ENCODE data around the gene TEX13D.
"Not testable (repeated sequence)": the region's sequence is repeated elsewhere in the genome, so short reads cannot be mapped to it uniquely, and the experiment has no call there.

The TEX13D gene

DNA sequence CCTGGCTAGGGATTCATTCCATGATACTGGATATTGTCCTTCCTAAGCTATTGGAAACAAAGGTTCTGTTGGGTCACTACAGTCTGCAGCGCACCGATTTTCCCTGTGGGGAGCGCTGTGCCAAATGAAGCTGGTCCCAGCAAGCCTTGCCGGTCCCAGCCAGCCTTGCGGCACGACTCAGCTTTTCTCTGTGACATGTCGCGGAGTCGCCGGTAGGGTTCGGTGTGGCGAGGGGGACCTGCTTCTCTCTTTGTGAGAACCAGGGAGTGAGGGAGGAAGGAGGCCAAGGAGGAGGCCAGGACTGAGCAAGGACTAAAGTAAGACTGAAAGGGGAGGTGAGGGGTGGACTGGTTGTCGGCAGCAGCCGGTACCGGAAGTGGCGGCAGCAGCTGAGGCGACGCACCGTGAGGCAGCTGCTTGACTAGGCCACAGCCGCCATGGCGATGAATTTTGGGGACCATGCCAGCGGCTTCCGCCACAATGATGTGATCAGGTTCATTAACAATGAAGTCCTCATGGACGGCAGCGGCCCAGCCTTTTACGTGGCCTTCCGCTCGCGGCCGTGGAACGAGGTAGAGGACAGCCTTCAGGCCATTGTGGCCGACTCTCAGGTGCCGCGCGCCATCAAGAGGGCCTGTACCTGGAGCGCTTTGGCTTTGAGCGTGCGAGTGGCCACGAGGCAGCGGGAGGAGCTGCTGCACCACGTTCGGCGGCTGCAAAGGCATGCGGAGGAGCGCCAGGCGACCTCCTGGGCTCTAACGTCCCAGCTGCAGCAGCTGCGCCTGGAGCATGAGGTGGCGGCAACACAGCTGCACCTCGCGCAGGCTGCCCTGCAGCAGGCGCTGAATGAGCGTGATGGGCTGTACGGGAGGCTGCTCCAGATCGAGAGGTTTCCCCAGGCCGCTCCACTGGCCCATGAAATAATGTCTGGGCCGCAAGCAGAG lies at the start of gene TEX13D:
TSS of gene TEX13D (plus strand) at position 180 of the 944 bp plus-strand sequence. CDS start at position 438, 258 bp downstream.
- DNase-seq = no peak

DNA sequence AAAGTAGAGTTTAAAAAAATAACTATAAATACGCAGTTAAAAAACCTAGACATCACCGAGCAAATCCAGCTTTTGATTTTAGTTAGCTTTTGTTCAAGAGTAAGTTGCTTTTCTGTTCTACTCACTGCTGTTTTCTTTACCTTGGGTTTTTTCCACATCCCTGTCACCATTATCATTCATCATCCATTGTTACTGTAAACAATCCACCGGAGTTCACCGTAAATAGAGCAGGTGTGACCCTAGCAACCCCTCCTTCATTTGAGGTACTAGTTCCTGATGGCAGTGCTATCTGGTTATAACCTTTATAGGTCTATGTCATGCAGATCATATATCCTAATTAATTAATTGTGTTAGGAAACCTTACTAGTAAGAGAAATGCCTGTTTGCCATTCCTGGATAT lies 43.0 kb upstream of the TEX13D start:
- no peak for DNase-seq

DNA sequence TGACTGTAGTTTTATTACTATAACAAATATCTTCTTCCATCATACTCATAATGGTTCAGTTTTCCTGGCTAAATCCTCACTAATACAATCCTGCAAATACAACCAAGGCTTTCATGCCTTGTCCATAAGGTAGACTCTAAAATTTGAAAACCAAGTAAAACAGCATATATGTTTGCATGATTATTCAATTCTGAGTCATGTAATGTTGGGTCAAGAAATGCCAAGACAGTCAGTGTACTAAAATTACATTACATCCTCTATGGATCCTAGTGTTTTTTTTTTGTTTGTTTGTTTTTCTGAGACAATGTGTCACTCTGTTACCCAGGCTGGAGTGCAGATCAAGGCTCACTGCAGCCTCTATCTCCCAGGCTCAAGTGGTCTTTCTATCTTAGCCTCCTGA lies 38.6 kb upstream of the TEX13D start:
- DNase-seq = no peak

DNA sequence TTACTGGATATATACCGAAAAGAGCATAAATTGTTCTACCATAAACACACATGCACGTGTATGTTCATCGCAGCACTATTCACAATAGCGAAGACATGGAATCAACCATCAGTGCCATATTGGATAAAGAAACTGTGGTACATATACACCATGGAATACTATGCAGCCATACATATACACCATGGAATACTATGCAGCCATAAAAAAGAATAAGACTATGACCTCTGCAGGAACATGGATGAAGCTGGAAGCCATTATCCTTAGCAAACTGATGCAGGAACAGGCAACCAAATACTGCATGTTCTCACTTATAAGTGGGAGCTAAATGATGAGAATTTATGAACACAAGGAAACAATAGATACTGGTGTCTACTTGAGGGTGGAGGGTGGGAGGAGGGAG lies 33.1 kb upstream of the TEX13D start:
- DNase-seq = not testable (repeated sequence)

DNA sequence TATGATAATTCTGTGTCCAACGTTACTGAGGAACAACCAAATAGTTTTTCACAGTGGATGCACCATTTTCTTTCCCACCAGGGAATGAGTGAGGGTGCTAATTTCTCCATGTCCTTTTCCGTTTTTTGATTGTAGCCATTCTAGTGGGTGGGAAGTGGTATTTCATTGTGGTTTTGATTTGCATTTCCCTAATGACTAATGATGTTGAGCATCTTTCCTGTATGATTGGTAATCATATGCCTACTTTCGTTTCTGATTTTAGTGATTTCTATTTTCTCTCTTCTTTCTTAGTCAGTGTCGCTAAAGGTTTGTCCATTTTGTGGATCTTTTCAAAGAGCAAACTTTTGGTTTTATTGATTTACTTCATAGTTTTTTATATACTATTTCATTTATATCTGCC lies 32.1 kb upstream of the TEX13D start:
- DNase-seq = no peak

DNA sequence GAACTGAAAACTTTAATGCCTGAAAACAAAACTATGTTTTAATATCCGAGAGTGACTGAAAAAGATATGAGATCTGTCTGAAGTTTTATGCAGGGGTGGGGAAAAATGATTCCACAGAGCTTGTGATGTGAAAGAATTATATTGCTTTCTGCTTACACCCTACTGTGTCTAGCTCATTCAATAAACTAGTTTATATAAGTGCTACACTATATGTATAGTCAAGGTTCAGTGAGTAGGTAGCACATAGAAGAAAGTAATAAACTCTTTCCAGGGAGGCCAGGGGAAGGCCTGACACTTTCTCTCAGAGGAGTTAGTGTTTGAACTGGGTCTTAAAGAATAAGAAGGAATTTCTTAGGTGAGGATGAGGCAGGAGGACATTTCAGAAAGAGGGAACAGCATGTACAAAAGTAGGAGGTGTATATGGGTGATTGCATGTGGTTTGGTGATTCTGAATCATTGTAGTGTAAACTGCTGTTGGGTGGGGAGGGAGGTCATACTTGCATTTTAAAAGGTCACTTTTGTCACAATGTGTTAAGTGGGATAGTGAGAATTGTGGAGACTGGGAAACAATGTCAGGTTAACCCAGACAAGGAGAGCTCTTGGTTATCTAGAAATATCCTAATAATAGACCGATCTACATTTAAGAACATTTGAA lies 25.1 kb upstream of the TEX13D start:
- no peak for DNase-seq

DNA sequence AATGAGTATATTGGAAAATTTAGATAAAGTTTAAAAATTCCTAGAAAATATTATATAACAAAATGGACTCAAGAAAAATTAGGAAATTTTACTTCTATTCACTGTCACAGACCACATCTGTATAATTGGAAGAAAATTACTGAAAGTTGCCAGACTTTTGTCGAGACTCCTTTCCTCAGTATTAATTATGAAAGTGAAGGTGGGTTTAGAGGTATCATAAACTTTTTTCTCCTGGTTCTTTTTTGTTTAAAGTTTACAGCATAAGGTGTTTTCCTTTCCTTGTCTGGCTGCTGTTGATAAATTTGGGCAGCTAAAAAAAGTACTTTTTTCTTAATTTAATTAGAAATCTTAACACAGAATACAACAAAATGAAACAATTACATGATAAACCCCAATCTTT lies 6.7 kb upstream of the TEX13D start:
- DNase-seq = no peak

DNA sequence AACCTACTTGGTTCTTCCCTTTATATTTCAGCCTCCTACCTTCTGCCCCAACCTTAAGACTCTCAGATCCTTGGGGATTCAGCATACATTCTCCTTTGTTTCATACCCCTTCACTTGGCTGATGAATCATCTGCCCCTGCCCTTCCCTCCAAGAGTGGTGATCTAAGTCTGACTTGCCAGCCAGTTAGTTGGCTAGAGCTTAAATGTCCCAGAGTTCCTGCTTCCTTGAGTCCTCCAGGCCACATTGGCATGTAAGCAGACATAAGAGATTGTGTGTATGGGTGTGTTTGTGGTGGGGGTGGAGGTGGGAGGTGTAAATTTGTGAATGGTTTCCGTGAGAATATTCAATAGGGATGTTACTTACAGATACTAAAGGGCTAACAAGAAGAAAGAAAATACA lies 3.7 kb upstream of the TEX13D start:
- DNase-seq = no peak

DNA sequence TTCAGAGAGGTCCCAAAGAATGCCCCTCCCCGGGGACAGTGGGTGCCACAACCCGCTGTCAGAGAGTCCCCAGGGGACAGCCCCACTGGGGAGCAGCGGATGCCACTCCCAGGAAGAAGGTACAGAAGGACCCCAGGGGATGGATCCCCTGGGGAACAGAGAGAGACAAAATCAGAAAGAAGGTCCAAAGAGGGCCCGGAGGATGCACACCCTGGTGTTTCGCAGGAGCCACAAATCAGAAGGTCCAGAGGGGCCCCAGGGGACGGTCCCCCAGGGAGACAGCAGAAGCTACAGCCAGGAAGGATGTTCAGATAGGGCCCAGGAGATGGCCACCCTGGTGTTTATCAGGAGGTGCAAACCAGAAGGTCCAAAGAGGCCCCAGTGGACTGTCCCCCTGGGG lies 1.4 kb downstream of the TEX13D start:
- no peak for DNase-seq

DNA sequence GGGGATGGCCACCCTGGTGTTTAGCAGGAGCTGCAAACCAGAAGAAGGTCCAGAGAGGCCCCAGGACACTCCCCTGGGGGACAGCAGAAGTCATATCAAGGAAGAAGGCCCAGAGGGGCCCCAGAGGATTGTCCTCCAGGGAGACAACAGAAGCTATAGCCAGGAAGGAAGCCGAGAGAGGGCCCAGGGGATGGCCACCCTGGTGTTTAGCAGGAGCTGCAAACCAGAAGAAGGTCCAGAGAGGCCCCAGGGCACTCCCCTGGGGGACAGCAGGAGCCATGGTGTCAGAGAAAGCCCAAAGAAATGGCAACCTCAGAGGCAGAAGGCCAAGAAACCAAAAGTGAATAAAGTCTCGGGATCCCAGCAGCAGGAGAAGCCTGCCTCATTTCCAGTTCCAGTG lies 2.1 kb downstream of the TEX13D start:
- not testable (repeated sequence) for DNase-seq

DNA sequence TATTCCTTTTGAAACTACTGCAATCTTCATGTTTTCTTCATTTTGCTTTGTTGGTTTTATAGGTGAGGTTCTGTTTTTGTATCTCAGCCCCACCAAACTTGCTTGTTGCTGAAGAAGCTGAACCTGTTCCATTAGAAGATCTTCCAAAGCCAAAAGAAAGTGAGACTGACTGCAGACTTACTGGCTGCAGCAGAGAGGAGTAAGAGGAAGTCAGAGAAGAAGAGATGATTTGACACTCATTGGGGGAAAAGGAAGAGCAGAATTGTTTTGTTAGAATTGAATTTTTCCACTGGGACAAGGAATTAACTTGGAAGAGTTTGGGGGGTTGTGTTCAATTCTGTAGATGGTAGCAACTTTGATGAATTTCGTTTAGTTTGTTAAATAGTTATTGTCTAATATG lies 3.1 kb downstream of the TEX13D start:
- no peak for DNase-seq

DNA sequence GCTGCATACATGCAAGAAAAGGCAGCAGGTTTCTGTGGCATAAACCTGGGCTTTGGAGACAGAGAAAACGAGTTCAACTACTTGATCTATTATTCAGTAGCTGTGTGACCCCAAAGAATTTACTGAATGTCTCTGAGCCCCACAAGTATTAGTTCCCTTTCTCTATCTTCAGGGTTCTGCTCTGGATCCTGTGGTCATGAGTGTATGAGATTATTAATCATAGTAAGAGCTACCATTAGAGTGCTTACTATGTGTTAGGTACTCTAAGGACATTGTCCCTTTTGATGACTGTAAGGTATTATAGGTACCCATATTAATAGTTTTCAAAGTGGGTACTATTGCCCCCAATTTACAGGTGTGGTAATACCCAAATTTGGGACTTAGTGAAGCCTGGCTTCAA lies 5.5 kb downstream of the TEX13D start:
- DNase-seq = no peak

DNA sequence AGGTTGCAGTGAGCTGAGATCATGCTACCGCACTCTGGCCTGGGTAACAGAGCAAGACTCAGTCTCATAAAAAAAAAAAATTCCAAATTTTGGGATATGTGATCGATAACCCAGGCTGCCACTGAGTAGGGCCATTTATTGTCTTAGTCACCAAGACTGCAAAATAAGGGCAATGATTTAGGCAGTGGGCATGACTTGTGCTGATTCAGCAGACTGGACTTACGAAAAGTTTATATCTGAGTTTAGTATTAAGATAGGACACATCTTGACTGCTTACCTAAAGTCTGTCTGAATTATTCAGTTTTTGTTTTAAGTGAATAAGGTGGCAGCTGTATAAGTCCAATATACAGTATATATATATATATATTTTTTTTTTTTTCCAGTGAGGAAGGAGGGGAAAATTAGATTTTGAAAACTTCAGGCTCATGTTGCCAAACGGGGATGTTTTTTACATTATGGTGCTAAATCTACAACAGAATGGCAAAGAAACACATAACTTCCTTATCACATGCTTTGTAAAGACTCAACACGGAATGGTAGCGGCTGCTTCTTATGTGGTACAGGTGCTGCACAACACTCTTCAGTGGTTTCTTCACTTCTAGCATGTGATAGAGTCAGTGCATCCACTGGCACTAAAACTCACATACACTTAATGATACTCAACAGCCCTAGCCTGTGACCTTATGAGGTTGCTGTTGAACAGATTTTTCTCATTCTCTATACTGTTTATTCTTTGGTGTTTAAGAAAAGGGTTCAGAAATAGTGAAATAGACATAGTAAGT lies 6.5 kb downstream of the TEX13D start:
- DNase-seq = no peak

DNA sequence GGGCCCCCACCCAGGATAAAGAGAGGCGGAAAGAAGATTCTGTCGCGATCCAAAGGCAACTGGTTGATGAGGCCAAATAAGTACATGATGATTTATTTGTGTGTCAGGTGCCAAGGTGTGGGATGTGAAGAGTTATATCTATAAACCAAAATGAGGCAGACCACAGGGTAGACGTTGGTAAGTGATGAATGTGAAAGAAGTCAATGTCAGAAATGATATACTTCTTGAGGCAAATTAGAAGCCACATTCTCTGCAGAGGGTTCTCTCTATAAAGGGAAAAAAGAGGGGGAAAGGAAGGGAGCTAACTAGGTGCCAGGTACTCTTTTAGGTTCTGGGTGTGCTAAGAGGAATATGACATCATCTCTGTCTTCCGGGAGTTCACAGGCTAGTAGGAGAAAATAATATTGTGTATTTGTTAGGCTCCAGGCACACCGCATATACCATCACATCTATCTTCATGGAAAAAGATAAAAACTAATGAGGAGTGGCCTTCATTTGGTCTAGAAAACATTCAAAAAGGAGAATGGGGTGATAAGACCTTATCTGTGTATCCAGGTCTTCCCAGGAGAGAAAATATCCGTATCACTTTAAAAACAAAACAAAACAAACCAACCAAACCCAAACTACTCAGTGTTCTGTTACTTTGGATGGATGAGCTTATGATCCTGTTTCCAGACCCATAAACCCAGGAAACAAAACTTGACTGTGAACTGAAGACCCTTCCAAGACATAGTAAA lies 9.1 kb downstream of the TEX13D start:
- DNase-seq = no peak

DNA sequence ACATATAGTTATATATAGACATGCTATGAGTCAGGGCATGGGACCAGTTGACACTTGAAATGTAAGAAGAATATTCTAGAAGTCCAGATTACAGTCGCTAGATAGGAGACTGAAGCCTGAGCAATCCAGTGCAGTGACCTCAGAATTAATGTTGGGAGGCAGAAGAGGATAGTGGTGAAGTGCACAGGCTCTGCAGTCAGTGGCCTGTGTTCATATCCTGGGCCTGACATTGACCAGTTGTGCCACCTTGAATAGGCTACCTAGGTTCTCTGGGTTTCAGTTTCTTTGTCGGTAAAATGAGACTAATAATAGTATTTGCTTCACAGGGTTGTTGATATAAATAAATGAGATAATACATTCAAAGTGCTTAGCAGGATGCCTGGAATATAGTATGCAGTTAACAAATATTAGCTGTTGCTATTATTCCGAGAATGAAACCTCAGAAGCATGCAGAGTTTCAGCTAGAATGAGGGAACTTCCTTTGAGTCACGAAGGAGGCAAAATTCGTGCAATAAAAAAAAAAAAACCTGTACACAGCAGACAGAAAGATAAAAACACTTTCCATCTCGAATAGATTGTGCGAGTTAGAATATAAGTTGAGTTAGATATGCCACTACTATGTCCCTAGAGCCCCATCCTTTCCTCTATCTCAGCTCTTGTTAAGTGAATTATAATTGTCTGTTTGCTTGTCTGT lies 9.9 kb downstream of the TEX13D start:
- DNase-seq = no peak

DNA sequence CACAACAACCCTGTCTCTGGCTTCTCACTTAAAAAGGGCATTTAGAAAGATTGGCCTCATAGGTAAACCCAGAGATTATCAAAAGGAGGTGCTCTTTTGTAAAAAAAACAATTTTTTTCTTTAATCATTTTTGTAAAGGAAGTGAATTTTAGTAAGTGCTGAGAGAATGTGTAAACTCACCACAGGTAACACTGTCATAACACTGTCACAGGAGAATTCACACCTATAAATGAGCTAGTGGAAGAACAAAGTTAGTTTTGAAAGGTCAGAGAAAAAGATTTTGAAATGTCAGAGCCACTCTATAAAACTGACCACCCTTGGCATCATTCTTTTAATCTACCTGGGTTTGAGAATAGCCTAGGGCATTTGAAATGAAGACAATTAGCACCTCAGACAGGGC lies 10.6 kb downstream of the TEX13D start:
- DNase-seq = no peak

DNA sequence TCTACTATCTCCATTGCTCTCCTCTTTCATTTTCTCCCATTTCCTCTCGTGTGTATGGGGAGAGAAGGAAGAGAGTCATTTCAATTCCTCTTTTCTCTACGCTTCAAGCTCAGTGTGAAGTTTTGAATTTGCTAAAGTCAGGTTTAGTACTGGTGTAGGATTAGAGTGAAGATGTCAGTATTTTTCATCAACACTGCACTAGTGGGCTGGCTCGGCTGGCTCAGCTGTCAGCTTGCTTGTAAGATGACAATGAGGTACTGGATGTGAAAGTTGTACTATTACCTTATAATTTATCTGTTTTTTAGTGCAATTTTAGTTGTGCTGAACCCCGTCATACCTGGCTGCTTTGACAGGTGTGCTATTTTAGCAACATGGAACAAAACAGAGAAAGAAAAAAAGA lies 11.8 kb downstream of the TEX13D start:
- no peak for DNase-seq

DNA sequence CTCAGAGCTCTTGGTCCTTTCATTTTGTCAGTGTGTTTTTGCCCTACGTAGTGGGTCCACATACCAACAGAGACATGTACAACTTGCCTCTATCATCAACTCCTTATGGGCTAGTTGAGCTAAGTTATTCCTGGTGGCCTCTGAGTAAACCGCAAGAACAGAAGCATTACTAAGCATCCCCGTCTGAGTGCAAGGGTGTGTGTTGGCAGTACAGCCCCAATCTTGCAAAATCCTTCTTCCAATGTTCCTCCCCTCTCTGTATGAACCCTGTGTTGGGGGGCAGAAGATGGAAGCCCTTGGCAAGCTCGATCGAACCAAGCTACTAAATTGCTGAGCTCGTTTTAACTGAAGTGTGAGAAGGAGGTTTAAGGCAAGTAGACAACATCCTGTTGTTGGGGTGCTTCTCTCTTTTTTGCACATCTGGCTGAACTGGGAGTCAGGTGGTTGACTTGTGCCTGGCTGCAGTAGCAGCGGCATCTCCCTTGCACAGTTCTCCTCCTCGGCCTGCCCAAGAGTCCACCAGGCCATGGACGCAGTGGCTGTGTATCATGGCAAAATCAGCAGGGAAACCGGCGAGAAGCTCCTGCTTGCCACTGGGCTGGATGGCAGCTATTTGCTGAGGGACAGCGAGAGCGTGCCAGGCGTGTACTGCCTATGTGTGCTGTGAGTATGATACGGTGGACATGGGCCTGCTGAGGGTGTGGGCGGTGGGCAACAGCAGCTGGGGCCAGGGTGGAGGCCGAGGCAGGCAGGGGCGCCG lies 13.8 kb downstream of the TEX13D start, which contains the start of gene SH2D1A:
TSS of gene SH2D1A (plus strand) at position 447 of the 760 bp plus-strand sequence. CDS start at position 527, 80 bp downstream.
- no peak for DNase-seq

DNA sequence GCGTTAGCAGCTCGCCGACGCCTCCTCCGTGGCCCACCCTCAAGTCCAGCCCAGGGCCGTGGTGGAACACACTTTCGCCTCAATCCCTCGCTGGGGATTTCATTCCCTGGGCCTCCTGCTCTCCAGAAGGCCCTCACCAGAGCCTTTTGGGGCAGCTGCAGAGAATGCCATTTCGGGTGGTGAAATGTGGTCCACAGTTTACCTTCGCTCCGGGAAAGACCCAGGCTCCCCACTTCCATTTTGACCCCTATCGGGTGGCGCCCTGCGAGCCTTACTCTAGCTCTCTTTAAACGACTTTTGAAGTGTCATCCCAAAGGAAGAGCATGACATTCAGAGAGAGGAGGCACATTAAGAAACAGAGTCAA lies 14.4 kb downstream of the TEX13D start:
- DNase-seq = no peak

DNA sequence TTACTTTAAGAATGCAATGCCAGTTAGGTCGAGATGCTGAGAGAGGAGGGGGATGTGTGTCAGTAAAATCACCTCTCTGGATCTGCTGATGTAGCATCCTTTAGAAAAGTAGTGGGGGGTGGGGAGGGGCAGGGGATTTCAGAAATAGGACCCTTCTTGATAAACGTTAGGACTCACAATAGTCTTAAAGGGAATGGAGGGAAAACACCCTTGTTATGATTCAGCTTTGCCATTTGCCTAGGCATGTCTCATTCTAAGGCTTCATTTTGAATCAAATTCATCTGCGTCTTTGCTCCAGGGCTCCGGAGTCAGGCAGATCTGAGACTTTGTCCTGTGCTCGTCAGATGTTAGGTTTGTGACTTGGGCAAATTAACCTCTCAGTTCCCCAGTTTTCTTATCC lies 14.8 kb downstream of the TEX13D start:
- no peak for DNase-seq
